Gastrocnemius medialis (tissue), 4 donors: ENCODE data around the gene MLIP. TPM values are rescaled to one million over a fixed set of nuclear protein-coding genes. Genes with fewer than 3 reads are reported as not detected.
A peak's percentile ranks its signal among the peaks of the same experiment; 100 is the strongest.

Experiments used
- ATAC-seq, 2 donors: fragments of 150-250 bp; one replicate each; pipeline ENCODE4 v1.9.1; 2016
- DNase-seq, 2 donors: peaks; one replicate each; pipeline ENCODE4 v3.0.0-alpha.2; 2019
- H3K27ac ChIP-seq, 4 donors: fragments of 200-600 bp; sonication (generic); 1 replicate in 1 of 4; 2 replicates in 3 of 4; pipeline ENCODE4 v1.5.1; 2016 to 2018; ENCODE audit warnings: mild to moderate bottlenecking in 2 of 4, moderate library complexity in 1 of 4
- H3K27me3 ChIP-seq, 3 donors: fragments of 200-600 bp; sonication (generic) in 2 of 3; 1 replicate in 1 of 3; 2 replicates in 2 of 3; pipeline versions ENCODE4 v1.5.1 to v1.6.0; 2016 to 2019; ENCODE audit warnings: mild to moderate bottlenecking in 1 of 3, moderate library complexity in 1 of 3
- H3K36me3 ChIP-seq, 2 donors: fragments of 200-600 bp; sonication (generic) in 1 of 2; one replicate each; pipeline ENCODE4 v1.5.1; 2017 to 2018
- H3K4me1 ChIP-seq, 2 donors: fragments of 200-600 bp; sonication (generic) in 1 of 2; one replicate each; pipeline ENCODE4 v1.5.1; 2016 to 2017; ENCODE audit warnings: mild to moderate bottlenecking in 2 of 2
- H3K4me3 ChIP-seq, 4 donors: fragments of 200-600 bp; sonication (generic) in 3 of 4; 1 replicate in 1 of 4; 2 replicates in 3 of 4; pipeline ENCODE4 v1.5.1; 2016 to 2019; ENCODE audit warnings: mild to moderate bottlenecking in 2 of 4
- H3K9me3 ChIP-seq, 3 donors: fragments of 200-600 bp; sonication (generic) in 2 of 3; 1 replicate in 1 of 3; 2 replicates in 2 of 3; pipeline ENCODE4 v1.5.1; 2016 to 2019
- CTCF ChIP-seq, 5 experiments: fragments of 450-650 bp in 3 of 5; fragments of 200-600 bp in 2 of 5; sonication (generic) in 2 of 5; IDR thresholded peaks in 4 of 5; conservative IDR thresholded peaks in 1 of 5; 1 replicate in 4 of 5; 2 replicates in 1 of 5; pipeline ENCODE4 v1.5.1; 2016 to 2019; ENCODE audit warnings: antibody characterized with exemption in 5 of 5, mild to moderate bottlenecking in 3 of 5, moderate library complexity in 3 of 5
- POLR2A ChIP-seq, 2 donors: fragments of 450-650 bp; IDR thresholded peaks; one replicate each; pipeline ENCODE4 v1.6.1; 2017; ENCODE audit warnings: antibody characterized with exemption in 2 of 2, mild to moderate bottlenecking in 2 of 2, moderate library complexity in 2 of 2
- in situ Hi-C, 4 donors: fragments of 200-750 bp; cut with MboI; loops; one replicate each; pipeline versions ENCODE4 v1.15.0 to v1.8.0; 2017; ENCODE audit warnings: low sequenced_read_pairs in 4 of 4
- intact Hi-C: fragments of 100-400 bp; cut with DNase I; formaldehyde crosslinking; loops from one replicate; pipeline ENCODE4 v1.15.1; 2023; ENCODE audit warnings: low total_unique reads
- total RNA-seq, 4 donors: library from RNA; depleted of rRNA; stranded (reverse); fragments of >200 nt; gene quantifications; one replicate each; pipeline versions ENCODE4 v1.1.0 to v1.2.3, GENCODE V29; 2016

MLIP gene
- total RNA-seq, 4 donors from 2014 or later = 130 to 200 (median 160) TPM

- Histone ChIP-seq H3K9me3 (no peaks in the 10 kb centered on the region), H3K27ac (peak overlapping the region; percentile 62 to 87 (median 74)), H3K36me3 (no peaks in the 10 kb centered on the region), H3K4me3 (no peak overlapping the region), H3K4me1 (peaks cover 87 to 91% of the 10 kb centered on the region in 2 donors), H3K27me3 (no peaks in the 10 kb centered on the region)
- intact Hi-C loops = no loop called here
- DNase-seq (no peak), ATAC-seq (no peak)
- TF ChIP-seq POLR2A (IDR thresholded peaks at IDR 0.05) (no peak), CTCF (IDR thresholded peaks at IDR 0.05 in 4 of 5, conservative IDR thresholded peaks at IDR 0.05 in 1 of 5) (no peak)
- in situ Hi-C loops = no loop called here
These were observed 7.7 kb upstream of the MLIP start for GRCh38 chr6:54103497-54103896.

GRCh38 chr6:54106727-54107126 is 4.5 kb upstream of the MLIP start:
- Histone ChIP-seq H3K27me3 (no peaks in the 10 kb centered on the region), H3K36me3 (no peaks in the 10 kb centered on the region), H3K4me3 (no peak overlapping the region), H3K4me1 (peaks cover 85 to 92% of the 10 kb centered on the region in 2 donors), H3K27ac (peak overlapping the region; percentile 62 to 87 (median 74)), H3K9me3 (no peaks in the 10 kb centered on the region)
- ATAC-seq (peak in 1 of 2 donors; percentile 22), DNase-seq (no peak)
- TF ChIP-seq POLR2A (IDR thresholded peaks at IDR 0.05) = no peak
- no peak for TF ChIP-seq CTCF (IDR thresholded peaks at IDR 0.05 in 4 of 5, conservative IDR thresholded peaks at IDR 0.05 in 1 of 5)
- in situ Hi-C loops = no loop called here
- intact Hi-C loops = no loop called here

- Histone ChIP-seq H3K27ac (peak overlapping the region; percentile 62 to 87 (median 74)), H3K36me3 (no peaks in the 10 kb centered on the region), H3K4me3 (no peak overlapping the region), H3K27me3 (no peaks in the 10 kb centered on the region), H3K4me1 (peaks cover 85 to 94% of the 10 kb centered on the region in 2 donors), H3K9me3 (no peaks in the 10 kb centered on the region)
- DNase-seq (peak in 1 of 2 donors; percentile 70), ATAC-seq (peak; percentile 65 to 91)
- intact Hi-C loops (no loop called here), in situ Hi-C loops (no loop called here)
- TF ChIP-seq CTCF (IDR thresholded peaks at IDR 0.05 in 4 of 5, conservative IDR thresholded peaks at IDR 0.05 in 1 of 5) (no peak), POLR2A (IDR thresholded peaks at IDR 0.05) (no peak)
These were observed 3.7 kb upstream of the MLIP start for GRCh38 chr6:54107470-54108090.

GRCh38 chr6:54108271-54108670 is 3.0 kb upstream of the MLIP start:
- no peak overlapping the region for H3K4me3 ChIP-seq
- no peak for DNase-seq
- no peaks in the 10 kb centered on the region for H3K36me3 ChIP-seq
- no peak for TF ChIP-seq CTCF (IDR thresholded peaks at IDR 0.05 in 4 of 5, conservative IDR thresholded peaks at IDR 0.05 in 1 of 5)
- no peak for TF ChIP-seq POLR2A (IDR thresholded peaks at IDR 0.05)
- H3K27ac ChIP-seq = peak overlapping the region; percentile 62 to 87 (median 74)
- no peaks in the 10 kb centered on the region for H3K27me3 ChIP-seq
- intact Hi-C loops = no loop called here
- in situ Hi-C loops = no loop called here
- no peak for ATAC-seq
- peaks cover 83 to 94% of the 10 kb centered on the region in 2 donors for H3K4me1 ChIP-seq
- H3K9me3 ChIP-seq = no peaks in the 10 kb centered on the region

- Histone ChIP-seq H3K4me1 (peaks cover 83 to 93% of the 10 kb centered on the region in 2 donors), H3K27ac (peak overlapping the region in 3 of 4 donors; percentile 52 to 87 (median 72)), H3K9me3 (no peaks in the 10 kb centered on the region), H3K27me3 (no peaks in the 10 kb centered on the region), H3K4me3 (no peak overlapping the region), H3K36me3 (no peaks in the 10 kb centered on the region)
- in situ Hi-C loops = no loop called here
- TF ChIP-seq POLR2A (IDR thresholded peaks at IDR 0.05) (no peak), CTCF (IDR thresholded peaks at IDR 0.05 in 4 of 5, conservative IDR thresholded peaks at IDR 0.05 in 1 of 5) (no peak)
- intact Hi-C loops = no loop called here
- ATAC-seq = no peak
- no peak for DNase-seq
These were observed 1.7 kb upstream of the MLIP start for GRCh38 chr6:54109586-54109985.
